ENCODE measurements around the gene DGKI. TPM values are rescaled to one million over a fixed set of nuclear protein-coding genes. Genes with fewer than 3 reads are reported as not detected.

Gene DGKI
- total RNA-seq, 4 donors from 2014 or later = 0.42 to 6.2 (median 2.0) TPM

- Histone ChIP-seq H3K9me3 (no peaks in the 10 kb centered on the region), H3K27ac (no peak overlapping the region), H3K4me1 (no peaks in the 10 kb centered on the region), H3K27me3 (no peaks in the 10 kb centered on the region), H3K4me3 (no peak overlapping the region), H3K36me3 (no peaks in the 10 kb centered on the region)
- TF ChIP-seq POLR2AphosphoS5 (IDR thresholded peaks at IDR 0.05) (no peak), EP300 (IDR thresholded peaks at IDR 0.05) (no peak), POLR2A (IDR thresholded peaks at IDR 0.05) (no peak)
- TF ChIP-seq, protein P1, sequence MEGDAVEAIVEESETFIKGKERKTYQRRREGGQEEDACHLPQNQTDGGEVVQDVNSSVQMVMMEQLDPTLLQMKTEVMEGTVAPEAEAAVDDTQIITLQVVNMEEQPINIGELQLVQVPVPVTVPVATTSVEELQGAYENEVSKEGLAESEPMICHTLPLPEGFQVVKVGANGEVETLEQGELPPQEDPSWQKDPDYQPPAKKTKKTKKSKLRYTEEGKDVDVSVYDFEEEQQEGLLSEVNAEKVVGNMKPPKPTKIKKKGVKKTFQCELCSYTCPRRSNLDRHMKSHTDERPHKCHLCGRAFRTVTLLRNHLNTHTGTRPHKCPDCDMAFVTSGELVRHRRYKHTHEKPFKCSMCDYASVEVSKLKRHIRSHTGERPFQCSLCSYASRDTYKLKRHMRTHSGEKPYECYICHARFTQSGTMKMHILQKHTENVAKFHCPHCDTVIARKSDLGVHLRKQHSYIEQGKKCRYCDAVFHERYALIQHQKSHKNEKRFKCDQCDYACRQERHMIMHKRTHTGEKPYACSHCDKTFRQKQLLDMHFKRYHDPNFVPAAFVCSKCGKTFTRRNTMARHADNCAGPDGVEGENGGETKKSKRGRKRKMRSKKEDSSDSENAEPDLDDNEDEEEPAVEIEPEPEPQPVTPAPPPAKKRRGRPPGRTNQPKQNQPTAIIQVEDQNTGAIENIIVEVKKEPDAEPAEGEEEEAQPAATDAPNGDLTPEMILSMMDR (IDR thresholded peaks at IDR 0.05) = no peak
- DNase-seq (ENCODE audit: low spot score in 2 of 2) = no peak
- 87% methylated on average over 5 of the region's 5 CpGs for WGBS
Observed at GRCh38 chr7:137731436-137731835, 115.3 kb downstream of the DGKI start.

DNA sequence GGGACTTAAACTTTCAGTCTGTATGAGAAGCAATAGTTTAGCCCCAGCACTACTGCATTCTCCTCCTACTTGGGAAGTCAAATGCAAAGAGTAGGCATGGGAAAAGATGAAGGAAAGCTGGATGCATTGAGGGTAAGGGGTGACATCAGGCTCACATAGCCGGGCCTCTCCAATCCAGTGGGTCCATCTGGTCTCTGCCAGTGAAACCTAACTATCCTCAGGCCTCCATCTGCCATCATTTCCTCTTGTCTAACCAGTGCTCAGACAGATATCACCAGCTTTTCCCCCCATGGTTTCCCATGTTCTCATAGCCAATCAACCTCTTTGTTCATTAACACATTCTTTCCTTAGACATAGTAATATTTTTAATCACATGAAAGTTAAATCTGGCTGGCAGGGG is 118.3 kb downstream of the DGKI start:
- H3K36me3 ChIP-seq = no peaks in the 10 kb centered on the region
- H3K4me3 ChIP-seq = no peak overlapping the region
- TF ChIP-seq, protein P1 (IDR thresholded peaks at IDR 0.05) = no peak
- no peak for TF ChIP-seq POLR2A (IDR thresholded peaks at IDR 0.05)
- no peak for TF ChIP-seq POLR2AphosphoS5 (IDR thresholded peaks at IDR 0.05)
- no peak for TF ChIP-seq EP300 (IDR thresholded peaks at IDR 0.05)
- DNase-seq (ENCODE audit: low spot score in 2 of 2) = no peak
- H3K4me1 ChIP-seq = no peaks in the 10 kb centered on the region
- H3K27me3 ChIP-seq = no peaks in the 10 kb centered on the region
- no peaks in the 10 kb centered on the region for H3K9me3 ChIP-seq
- H3K27ac ChIP-seq = no peak overlapping the region
- WGBS = 80% methylated on average over 1 of the region's 1 CpG

DNA sequence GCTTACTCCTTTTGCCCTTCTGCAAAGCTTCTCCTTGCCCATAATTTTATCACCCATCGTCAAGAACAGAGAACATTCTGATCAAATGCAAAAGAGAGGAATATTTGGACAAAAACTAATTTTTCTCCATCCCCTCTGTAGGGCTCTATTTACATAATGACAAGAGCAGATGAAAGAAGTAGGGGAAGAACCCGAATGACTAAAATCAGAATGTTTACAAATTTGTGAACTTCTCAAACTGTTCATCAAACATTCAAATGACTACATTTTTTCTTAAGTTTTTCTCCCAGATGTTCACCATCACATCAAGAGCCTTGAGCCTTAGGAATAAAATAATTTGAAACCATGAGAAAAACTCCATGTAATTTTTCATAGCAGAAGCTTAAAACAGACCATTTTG is 119.4 kb downstream of the DGKI start:
- no peak for TF ChIP-seq EP300 (IDR thresholded peaks at IDR 0.05)
- TF ChIP-seq POLR2A (IDR thresholded peaks at IDR 0.05) = no peak
- TF ChIP-seq, protein P1 (IDR thresholded peaks at IDR 0.05) = no peak
- no peak for TF ChIP-seq POLR2AphosphoS5 (IDR thresholded peaks at IDR 0.05)
- 86% methylated on average over 2 of the region's 2 CpGs for WGBS
- Histone ChIP-seq H3K36me3 (no peaks in the 10 kb centered on the region), H3K27me3 (no peaks in the 10 kb centered on the region), H3K27ac (no peak overlapping the region), H3K4me1 (no peaks in the 10 kb centered on the region), H3K9me3 (no peaks in the 10 kb centered on the region), H3K4me3 (no peak overlapping the region)
- DNase-seq (ENCODE audit: low spot score in 2 of 2) = no peak

DNA sequence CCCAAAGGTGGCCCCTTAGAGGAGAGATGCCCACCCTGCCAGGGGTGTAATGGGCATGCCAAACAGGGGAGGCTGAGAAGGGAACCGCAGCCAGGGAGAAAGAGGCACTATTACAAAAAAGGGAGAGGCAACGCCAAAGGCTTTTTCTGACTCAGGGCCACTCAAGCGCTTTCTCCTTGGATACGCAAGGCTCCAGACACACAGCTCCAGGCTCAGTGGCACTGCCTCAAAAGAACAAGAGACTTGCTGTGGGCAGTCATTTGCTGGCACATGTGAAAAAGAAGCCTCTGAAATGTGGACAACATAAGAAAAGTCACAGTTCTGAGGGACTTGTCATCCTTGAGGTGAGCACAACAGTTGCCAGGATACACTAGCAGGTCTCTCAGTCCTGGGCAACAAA is 128.4 kb downstream of the DGKI start:
- Histone ChIP-seq H3K9me3 (no peaks in the 10 kb centered on the region), H3K27me3 (no peaks in the 10 kb centered on the region), H3K4me3 (no peak overlapping the region), H3K36me3 (no peaks in the 10 kb centered on the region), H3K4me1 (no peaks in the 10 kb centered on the region), H3K27ac (no peak overlapping the region)
- TF ChIP-seq EP300 (IDR thresholded peaks at IDR 0.05) (no peak), POLR2AphosphoS5 (IDR thresholded peaks at IDR 0.05) (no peak), POLR2A (IDR thresholded peaks at IDR 0.05) (no peak)
- TF ChIP-seq, protein P1 (IDR thresholded peaks at IDR 0.05) = no peak
- DNase-seq (ENCODE audit: low spot score in 2 of 2) = no peak
- 79% methylated on average over 4 of the region's 4 CpGs for WGBS

GRCh38 chr7:137717811-137718271 is 128.9 kb downstream of the DGKI start:
- no peaks in the 10 kb centered on the region for H3K9me3 ChIP-seq
- DNase-seq (ENCODE audit: low spot score in 2 of 2) = no peak
- TF ChIP-seq, protein P1 (IDR thresholded peaks at IDR 0.05) = no peak
- TF ChIP-seq EP300 (IDR thresholded peaks at IDR 0.05) = no peak
- no peak for TF ChIP-seq POLR2AphosphoS5 (IDR thresholded peaks at IDR 0.05)
- no peak for TF ChIP-seq POLR2A (IDR thresholded peaks at IDR 0.05)
- no peak overlapping the region for H3K27ac ChIP-seq
- WGBS = 56% methylated on average over 7 of the region's 7 CpGs
- H3K4me1 ChIP-seq = no peaks in the 10 kb centered on the region
- no peak overlapping the region for H3K4me3 ChIP-seq
- H3K27me3 ChIP-seq = no peaks in the 10 kb centered on the region
- H3K36me3 ChIP-seq = no peaks in the 10 kb centered on the region

Measured in suprapubic skin (tissue), 4 donors.